Neural progenitor cell (in vitro differentiated cells): Measurements from ENCODE around the gene IKZF3. TPM values are rescaled to one million over a fixed set of nuclear protein-coding genes. Genes with fewer than 3 reads are reported as not detected.

Experiments
- DNase-seq: peaks from one replicate; pipeline ENCODE4 v3.0.0-alpha.2; 2016; ENCODE audit warnings: low spot score
- H2AFZ ChIP-seq: fragments of 200-600 bp; sonication (generic); replicated peaks from 2 replicates; pipeline ENCODE4 v1.6.1; 2016; ENCODE audit warnings: antibody characterized with exemption
- H3F3A ChIP-seq: fragments of 200-600 bp; sonication (generic); 2 replicates; pipeline ENCODE4 v1.6.1; 2016; ENCODE audit warnings: antibody characterized with exemption, low read depth
- H3K27ac ChIP-seq: fragments of 200-600 bp; sonication (generic); 2 replicates; pipeline ENCODE4 v1.5.1; 2016; ENCODE audit warnings: mild to moderate bottlenecking
- H3K27me3 ChIP-seq: fragments of 200-600 bp; sonication (generic); 2 replicates; pipeline ENCODE4 v1.6.1; 2016; ENCODE audit warnings: mild to moderate bottlenecking, moderate library complexity
- H3K36me3 ChIP-seq: fragments of 200-600 bp; sonication (generic); 2 replicates; pipeline ENCODE4 v1.5.1; 2016
- H3K4me1 ChIP-seq: fragments of 200-600 bp; sonication (generic); 2 replicates; pipeline ENCODE4 v1.6.1; 2016; ENCODE audit warnings: mixed run types
- H3K4me2 ChIP-seq: fragments of 200-600 bp; sonication (generic); 2 replicates; pipeline ENCODE4 v1.6.1; 2016
- H3K4me3 ChIP-seq: fragments of 200-600 bp; sonication (generic); 2 replicates; pipeline ENCODE4 v1.5.1; 2016
- H3K79me2 ChIP-seq: fragments of 200-600 bp; sonication (generic); 2 replicates; pipeline ENCODE4 v1.6.1; 2016; ENCODE audit warnings: low read depth
- H3K9ac ChIP-seq: fragments of 200-600 bp; sonication (generic); 2 replicates; pipeline ENCODE4 v1.6.1; 2016
- H3K9me3 ChIP-seq: fragments of 200-600 bp; sonication (generic); 2 replicates; pipeline ENCODE4 v1.5.1; 2016; ENCODE audit warnings: low read depth
- H4K20me1 ChIP-seq: fragments of 200-600 bp; sonication (generic); 2 replicates; pipeline ENCODE4 v1.6.1; 2016; ENCODE audit warnings: low read depth
- H3K27ac Mint-ChIP-seq: 3 replicates; pipeline ENCODE4 v1.8.0; 2021; ENCODE audit warnings: mixed read lengths
- H3K27me3 Mint-ChIP-seq: 2 replicates; pipeline ENCODE4 v1.8.0; 2022; ENCODE audit warnings: low read depth, mild to moderate bottlenecking, inconsistent platforms, moderate library complexity, mixed read lengths; ENCODE audit not compliant: insufficient read depth
- H3K36me3 Mint-ChIP-seq: 3 replicates; pipeline ENCODE4 v1.8.0; 2021; ENCODE audit warnings: mixed read lengths
- H3K4me1 Mint-ChIP-seq: 3 replicates; pipeline ENCODE4 v1.8.0; 2021; ENCODE audit warnings: mixed read lengths
- H3K4me3 Mint-ChIP-seq: 3 replicates; pipeline ENCODE4 v1.8.0; 2021; ENCODE audit warnings: mild to moderate bottlenecking, moderate library complexity, mixed read lengths
- H3K9me3 Mint-ChIP-seq: 3 replicates; pipeline ENCODE4 v1.8.0; 2020; ENCODE audit warnings: mixed read lengths
- EZH2 ChIP-seq: fragments of 200-600 bp; sonication (generic); IDR thresholded peaks from 2 replicates; pipeline ENCODE4 v1.6.1; 2017; ENCODE audit warnings: antibody characterized with exemption, mild to moderate bottlenecking, moderate library complexity
- EZH2phosphoT487 ChIP-seq: fragments of 200-600 bp; sonication (generic); IDR thresholded peaks from 2 replicates; pipeline ENCODE4 v1.6.1; 2017; ENCODE audit warnings: antibody characterized with exemption
- total RNA-seq: library from RNA; depleted of rRNA; stranded (reverse); fragments of >200 nt; gene quantifications from 2 replicates; pipeline ENCODE4 v1.2.3, GENCODE V29; 2015; ENCODE audit warnings: low replicate concordance
- TF ChIP-seq, protein P1 (sequence below): fragments of 200-600 bp; sonication (generic); IDR thresholded peaks from 2 replicates; pipeline ENCODE4 v1.5.1; 2017; ENCODE audit warnings: antibody characterized with exemption, mild to moderate bottlenecking

Gene IKZF3
- total RNA-seq, 1 donor from 2014 or later: not detected

DNA sequence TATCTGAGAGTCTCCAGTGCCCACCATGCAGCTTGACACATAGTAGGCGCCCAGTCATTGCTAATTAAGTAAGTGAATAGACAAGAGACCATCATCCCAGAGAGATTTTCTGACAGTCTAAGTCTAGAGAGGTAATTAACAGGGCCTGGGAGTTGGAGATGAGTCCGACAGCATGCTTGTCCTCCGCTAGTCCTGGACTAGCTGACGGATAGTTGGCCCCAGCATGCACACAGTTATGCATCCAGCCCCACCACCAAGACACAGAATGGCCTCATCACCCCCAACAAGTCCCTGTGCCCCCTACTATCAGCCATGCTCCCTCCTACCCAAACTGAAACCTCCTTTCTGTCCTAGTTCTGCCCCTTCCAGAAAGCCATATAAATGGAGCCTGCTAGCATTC is 116.4 kb downstream of the IKZF3 start:
- Mint-ChIP-seq H3K27ac (no peak overlapping the region), H3K4me1 (peaks cover 4% of the 10 kb centered on the region), H3K4me3 (no peak overlapping the region), H3K9me3 (no peaks in the 10 kb centered on the region), H3K36me3 (no peaks in the 10 kb centered on the region), H3K27me3 (peaks cover 3% of the 10 kb centered on the region)
- Histone ChIP-seq H3K9me3 (no peaks in the 10 kb centered on the region), H3K27ac (no peak overlapping the region), H3K9ac (no peak overlapping the region), H3K79me2 (no peaks in the 10 kb centered on the region), H3K36me3 (no peaks in the 10 kb centered on the region), H3K4me1 (no peaks in the 10 kb centered on the region), H2AFZ (no peak overlapping the region), H3K4me3 (no peak overlapping the region), H3K27me3 (peaks cover 2% of the 10 kb centered on the region), H3F3A (peaks cover 8% of the 10 kb centered on the region), H4K20me1 (no peaks in the 10 kb centered on the region), H3K4me2 (no peak overlapping the region)
- DNase-seq: no peak
- TF ChIP-seq EZH2 (no peak), EZH2phosphoT487 (no peak)
- TF ChIP-seq, protein P1, sequence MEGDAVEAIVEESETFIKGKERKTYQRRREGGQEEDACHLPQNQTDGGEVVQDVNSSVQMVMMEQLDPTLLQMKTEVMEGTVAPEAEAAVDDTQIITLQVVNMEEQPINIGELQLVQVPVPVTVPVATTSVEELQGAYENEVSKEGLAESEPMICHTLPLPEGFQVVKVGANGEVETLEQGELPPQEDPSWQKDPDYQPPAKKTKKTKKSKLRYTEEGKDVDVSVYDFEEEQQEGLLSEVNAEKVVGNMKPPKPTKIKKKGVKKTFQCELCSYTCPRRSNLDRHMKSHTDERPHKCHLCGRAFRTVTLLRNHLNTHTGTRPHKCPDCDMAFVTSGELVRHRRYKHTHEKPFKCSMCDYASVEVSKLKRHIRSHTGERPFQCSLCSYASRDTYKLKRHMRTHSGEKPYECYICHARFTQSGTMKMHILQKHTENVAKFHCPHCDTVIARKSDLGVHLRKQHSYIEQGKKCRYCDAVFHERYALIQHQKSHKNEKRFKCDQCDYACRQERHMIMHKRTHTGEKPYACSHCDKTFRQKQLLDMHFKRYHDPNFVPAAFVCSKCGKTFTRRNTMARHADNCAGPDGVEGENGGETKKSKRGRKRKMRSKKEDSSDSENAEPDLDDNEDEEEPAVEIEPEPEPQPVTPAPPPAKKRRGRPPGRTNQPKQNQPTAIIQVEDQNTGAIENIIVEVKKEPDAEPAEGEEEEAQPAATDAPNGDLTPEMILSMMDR: no peak

DNA sequence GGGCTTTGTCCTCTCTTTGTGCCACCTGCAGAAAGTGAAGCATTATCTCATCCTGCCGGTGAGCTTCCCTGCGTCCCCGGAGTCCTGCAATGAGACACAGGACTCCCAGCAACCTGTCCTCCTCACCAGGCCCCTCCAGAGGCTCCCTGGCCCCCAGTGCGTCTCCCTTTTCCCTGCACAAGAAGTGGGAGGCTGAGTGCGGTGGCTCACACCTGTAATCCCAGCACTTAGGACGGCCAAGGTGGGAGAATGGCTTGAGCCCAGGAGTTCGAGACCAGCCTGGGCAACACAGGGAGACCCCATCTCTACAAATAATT is 118.0 kb downstream of the IKZF3 start:
- H3K27me3 ChIP-seq: no peaks in the 10 kb centered on the region
- no peaks in the 10 kb centered on the region for H3K36me3 ChIP-seq
- H3F3A ChIP-seq: no peaks in the 10 kb centered on the region
- Mint-ChIP-seq H3K9me3 (no peaks in the 10 kb centered on the region), H3K27ac (no peak overlapping the region), H3K36me3 (no peaks in the 10 kb centered on the region), H3K4me3 (no peak overlapping the region), H3K27me3 (peaks cover 13% of the 10 kb centered on the region), H3K4me1 (no peaks in the 10 kb centered on the region)
- no peaks in the 10 kb centered on the region for H3K9me3 ChIP-seq
- no peak for TF ChIP-seq EZH2
- TF ChIP-seq, protein P1: no peak
- TF ChIP-seq EZH2phosphoT487: no peak
- H3K4me1 ChIP-seq: no peaks in the 10 kb centered on the region
- H3K79me2 ChIP-seq: no peaks in the 10 kb centered on the region
- H3K4me3 ChIP-seq: no peak overlapping the region
- no peak overlapping the region for H3K9ac ChIP-seq
- no peak for DNase-seq
- no peak overlapping the region for H2AFZ ChIP-seq
- no peak overlapping the region for H3K4me2 ChIP-seq
- no peak overlapping the region for H3K27ac ChIP-seq
- H4K20me1 ChIP-seq: no peaks in the 10 kb centered on the region

DNA sequence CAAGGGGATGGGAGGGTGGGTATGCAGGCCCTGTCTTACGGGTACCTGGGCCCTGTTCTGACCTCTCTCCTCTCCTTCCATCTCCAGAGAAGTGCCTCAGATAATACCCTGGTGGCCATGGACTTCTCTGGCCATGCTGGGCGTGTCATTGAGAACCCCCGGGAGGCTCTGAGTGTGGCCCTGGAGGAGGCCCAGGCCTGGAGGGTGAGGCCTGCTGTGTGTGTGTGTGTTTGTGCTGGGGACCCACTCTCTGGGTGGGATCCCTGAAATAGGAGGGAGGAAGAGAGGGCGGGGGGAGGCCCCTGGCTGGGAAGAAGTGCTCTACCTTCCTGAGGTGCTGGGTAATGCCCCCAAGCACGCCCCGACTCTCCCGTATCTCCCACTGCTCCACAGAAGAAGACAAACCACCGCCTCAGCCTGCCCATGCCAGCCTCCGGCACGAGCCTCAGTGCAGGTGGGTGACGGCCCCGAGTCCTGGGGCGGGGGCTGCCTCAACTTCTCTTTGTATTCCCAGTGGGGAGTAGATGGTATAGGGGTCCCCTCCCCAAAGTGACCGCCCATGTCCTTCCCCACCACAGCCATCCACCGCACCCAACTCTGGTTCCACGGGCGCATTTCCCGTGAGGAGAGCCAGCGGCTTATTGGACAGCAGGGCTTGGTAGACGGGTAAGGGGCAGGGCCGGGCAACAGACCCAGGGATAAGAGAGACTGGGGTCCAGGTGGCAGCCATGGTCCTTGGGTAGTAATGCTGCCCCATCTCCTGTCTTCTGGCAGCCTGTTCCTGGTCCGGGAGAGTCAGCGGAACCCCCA is 118.6 kb downstream of the IKZF3 start:
- no peak overlapping the region for H3K4me2 ChIP-seq
- no peaks in the 10 kb centered on the region for H3K27me3 ChIP-seq
- Mint-ChIP-seq H3K27ac (no peak overlapping the region), H3K4me1 (peaks cover 2% of the 10 kb centered on the region), H3K4me3 (no peak overlapping the region), H3K36me3 (no peaks in the 10 kb centered on the region), H3K27me3 (peaks cover 18% of the 10 kb centered on the region), H3K9me3 (no peaks in the 10 kb centered on the region)
- H3K4me1 ChIP-seq: peaks cover 4% of the 10 kb centered on the region
- H2AFZ ChIP-seq: no peak overlapping the region
- TF ChIP-seq EZH2phosphoT487 (no peak), EZH2 (no peak)
- TF ChIP-seq, protein P1: no peak
- H3K36me3 ChIP-seq: no peaks in the 10 kb centered on the region
- no peak for DNase-seq
- H3K4me3 ChIP-seq: no peak overlapping the region
- H4K20me1 ChIP-seq: no peaks in the 10 kb centered on the region
- no peaks in the 10 kb centered on the region for H3K9me3 ChIP-seq
- no peak overlapping the region for H3K27ac ChIP-seq
- H3F3A ChIP-seq: no peaks in the 10 kb centered on the region
- no peak overlapping the region for H3K9ac ChIP-seq
- no peaks in the 10 kb centered on the region for H3K79me2 ChIP-seq
